Stimulated activated CD8-positive, alpha-beta memory T cell treated with anti-CD3 and anti-CD28 coated beads, Interleukin-15, amount 100 ng/mL, for 1 hour (primary cell): ENCODE results near the gene SCAANT1.

Experiments used
- DNase-seq: peaks from one replicate; pipeline ENCODE4 v3.0.0-alpha.2; 2020; ENCODE audit warnings: low read depth

The SCAANT1 gene

GRCh38 chr3:63863150-63864007 is 48.8 kb downstream of the SCAANT1 start, which contains the start of the genes ATXN7 and THOC7:
TSS of gene ATXN7 (plus strand) at chr3:63863867. CDS start at chr3:63912599, 48,732 bp downstream.
TSS of gene THOC7 (minus strand) at chr3:63863805. CDS start at chr3:63863790, 15 bp downstream.
- no peak for DNase-seq

- no peak for DNase-seq
Observed at GRCh38 chr3:63862804-63863149, 49.4 kb downstream of the SCAANT1 start.
